GM18517 (cell line): ENCODE measurements around the gene AKAP10.
"Not testable (repeated sequence)": the region's sequence is repeated elsewhere in the genome, so short reads cannot be mapped to it uniquely, and the experiment has no call there.

Experiments used
- ATAC-seq: cut with Tn5 transposase; IDR thresholded peaks from one replicate; pipeline ENCODE4 v1.9.1; 2021; ENCODE audit warnings: mild to moderate bottlenecking, moderate library complexity; ENCODE audit not compliant: unreplicated experiment

Gene AKAP10

GRCh38 chr17:19933628-19934027 is 44.0 kb downstream of the AKAP10 start:
- no peak for ATAC-seq

- ATAC-seq: no peak
Observed at GRCh38 chr17:19933221-19933620, 44.4 kb downstream of the AKAP10 start.

GRCh38 chr17:19928299-19928698 is 49.3 kb downstream of the AKAP10 start:
- ATAC-seq: no peak

DNA sequence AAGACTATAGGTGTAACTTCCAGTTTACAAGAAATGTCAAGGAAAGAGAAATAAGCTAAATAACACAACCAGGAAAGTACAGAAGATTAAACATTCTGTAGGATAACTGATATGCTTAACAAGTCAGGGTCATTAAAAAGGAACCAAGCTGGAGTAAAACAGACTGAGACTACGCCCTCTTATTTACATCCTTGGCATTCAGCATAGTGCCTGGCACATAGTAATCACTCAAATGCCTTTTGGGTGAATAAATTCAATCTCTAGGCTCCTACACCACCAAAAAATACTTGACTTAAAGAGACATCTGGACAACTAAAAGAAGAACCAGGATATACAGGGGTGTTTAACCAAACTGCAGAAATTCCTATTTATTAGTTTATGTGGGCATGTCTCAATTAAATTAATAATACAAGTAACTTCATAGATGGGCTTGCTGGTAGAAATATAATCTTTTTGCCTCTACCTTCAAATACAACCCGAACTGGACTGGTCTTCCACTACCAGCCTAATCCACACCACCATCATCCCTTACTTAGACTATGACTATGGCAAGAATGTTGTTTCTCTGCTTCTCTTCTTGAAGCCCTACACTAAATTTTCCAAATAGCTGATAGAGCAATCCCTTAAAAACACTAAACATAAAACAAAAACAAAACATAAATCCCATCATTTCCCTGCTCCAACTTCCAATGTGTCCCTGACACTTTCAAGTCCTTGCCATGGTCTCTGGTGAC is 62.2 kb downstream of the AKAP10 start:
- no peak for ATAC-seq

DNA sequence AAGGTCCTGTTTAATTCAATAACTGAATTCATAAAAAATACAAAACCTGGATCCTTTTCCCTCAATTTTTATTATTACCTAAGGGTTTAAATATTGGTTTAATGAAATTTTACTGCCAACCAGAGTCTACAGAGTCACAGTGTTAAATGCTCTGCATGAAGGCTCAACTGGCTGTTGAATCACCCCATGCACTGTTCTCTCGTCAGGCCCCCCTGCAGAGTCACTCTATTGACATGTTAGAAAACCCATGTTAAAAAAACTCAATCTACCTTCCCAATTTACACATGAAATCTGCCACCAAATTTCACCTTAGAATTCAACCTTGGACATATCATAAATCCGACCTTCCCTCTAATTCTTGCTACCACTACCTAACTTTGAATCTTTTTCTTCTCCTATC is 66.6 kb downstream of the AKAP10 start:
- no peak for ATAC-seq

- no peak for ATAC-seq
Observed at GRCh38 chr17:19909139-19909538, 68.5 kb downstream of the AKAP10 start.

- no peak for ATAC-seq
Observed at GRCh38 chr17:19905502-19905901, 72.1 kb downstream of the AKAP10 start.

- no peak for ATAC-seq
Observed at GRCh38 chr17:19904924-19905323, 72.7 kb downstream of the AKAP10 start.

DNA sequence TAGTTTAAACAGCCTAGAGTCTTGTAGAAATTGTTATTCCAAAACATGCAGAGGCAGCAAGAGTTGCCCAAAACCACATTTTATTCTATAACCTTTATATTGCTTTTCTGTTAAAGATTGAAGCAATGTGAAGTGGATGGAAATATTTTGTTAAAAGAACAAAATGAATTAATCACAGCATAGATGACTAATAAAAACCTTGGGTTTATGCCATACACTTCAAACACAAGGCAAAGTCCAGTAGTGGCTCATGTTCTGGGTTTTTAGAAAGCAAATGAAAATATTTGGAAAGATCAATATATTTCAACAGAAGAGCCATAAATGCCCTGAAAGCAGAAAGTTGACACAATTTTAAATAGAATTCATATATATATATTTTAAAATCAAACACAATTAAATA is 73.2 kb downstream of the AKAP10 start:
- no peak for ATAC-seq

DNA sequence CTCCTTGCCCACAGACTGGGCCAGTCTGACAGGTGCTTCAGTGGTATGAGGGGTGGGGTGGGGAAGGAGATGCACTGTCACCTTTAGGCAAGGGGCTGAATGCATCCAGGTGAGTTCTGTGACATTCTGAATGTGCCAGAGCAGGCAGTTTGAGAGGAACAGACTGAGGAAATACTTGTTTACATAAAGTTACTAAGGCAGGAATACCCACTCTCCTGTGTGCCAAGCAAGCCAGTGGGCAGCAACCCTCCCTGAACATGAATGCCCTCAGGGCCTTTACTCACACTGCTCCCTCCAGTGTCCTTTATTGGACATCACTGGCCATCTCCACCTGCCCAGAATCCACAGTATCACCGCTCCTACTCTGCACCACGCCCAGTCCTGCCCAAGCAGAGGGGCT is 76.8 kb downstream of the AKAP10 start:
- no peak for ATAC-seq

DNA sequence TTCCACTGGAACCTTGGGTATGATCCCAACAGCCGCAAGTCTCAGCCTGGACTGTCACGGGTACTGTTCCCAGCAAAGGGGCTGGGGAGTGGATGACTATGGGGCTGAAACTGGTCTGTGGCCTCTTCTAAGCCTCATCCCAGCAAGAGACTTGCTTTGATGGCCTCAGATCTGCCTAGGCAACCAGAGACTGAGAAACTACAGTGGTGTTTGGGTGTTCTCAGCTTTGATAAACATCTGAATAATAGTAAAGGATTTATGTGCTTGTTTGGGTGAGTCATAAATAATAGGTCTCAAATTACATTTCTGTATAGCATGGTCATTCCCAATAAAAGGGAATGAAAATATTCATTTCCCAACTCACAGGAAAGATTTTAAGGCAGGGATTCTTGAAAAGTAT is 79.7 kb downstream of the AKAP10 start:
- no peak for ATAC-seq

DNA sequence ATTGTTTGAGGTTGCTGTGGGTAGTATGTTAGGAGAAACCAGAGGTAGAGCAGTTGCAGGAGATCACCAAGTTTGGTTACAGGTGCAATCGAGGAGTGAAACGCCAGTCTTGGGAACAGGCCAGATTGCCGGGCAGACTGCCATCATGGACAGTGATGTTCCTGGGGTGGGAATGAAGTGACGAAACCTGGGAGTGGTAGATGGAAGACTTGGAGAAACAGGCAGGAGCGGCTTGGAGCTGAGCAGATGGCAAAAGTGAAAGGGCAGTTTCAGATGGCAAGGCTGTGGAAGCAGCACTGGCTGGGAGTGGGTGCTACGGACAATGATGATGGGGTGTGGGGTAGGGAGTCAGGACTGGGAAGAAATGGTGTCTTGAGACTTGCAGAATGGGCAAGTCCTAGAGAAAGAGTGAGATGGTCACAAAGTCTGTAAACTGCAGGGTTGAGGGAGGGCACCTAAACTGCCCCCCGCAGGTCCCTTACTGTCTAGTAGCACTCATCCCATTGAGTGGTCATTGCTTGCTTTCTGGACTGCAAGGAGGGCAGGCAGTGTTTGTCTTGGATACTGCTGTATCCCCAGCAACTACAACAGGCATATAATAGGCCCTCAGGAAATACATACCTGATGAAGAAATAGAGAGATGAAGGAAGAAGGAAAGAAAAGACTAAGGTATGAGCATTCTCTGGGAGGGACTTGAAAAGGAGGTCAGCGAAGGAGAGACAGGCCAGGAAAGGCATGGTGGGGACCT is 80.4 kb downstream of the AKAP10 start:
- no peak for ATAC-seq

- no peak for ATAC-seq
Observed at GRCh38 chr17:19896679-19897078, 80.9 kb downstream of the AKAP10 start.

GRCh38 chr17:19890554-19890953 is 87.1 kb downstream of the AKAP10 start:
- not testable (repeated sequence) for ATAC-seq

- not testable (repeated sequence) for ATAC-seq
Observed at GRCh38 chr17:19890001-19890400, 87.6 kb downstream of the AKAP10 start.

DNA sequence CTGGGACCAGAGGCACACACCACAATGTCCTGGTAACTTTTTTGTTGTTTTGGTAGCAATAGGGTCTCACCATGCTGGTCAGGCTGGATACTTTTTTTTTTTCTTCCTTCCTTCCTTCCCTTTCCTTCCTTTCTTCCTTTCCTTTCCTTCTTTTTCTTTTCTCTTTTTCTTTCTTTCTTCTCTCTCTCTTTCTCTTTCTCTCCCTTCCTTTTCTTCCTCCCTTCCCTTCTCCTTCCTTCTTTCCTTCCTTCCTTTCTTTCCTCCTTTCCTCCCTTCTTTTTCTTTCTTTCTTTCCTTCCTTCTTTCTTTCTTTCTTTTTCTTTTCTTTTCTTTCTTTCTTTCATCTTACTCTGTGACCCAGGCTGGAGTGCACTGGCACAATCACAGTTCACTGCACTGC is 91.5 kb downstream of the AKAP10 start:
- ATAC-seq: no peak

GRCh38 chr17:19883537-19884215 is 94.0 kb downstream of the AKAP10 start:
- no peak for ATAC-seq

DNA sequence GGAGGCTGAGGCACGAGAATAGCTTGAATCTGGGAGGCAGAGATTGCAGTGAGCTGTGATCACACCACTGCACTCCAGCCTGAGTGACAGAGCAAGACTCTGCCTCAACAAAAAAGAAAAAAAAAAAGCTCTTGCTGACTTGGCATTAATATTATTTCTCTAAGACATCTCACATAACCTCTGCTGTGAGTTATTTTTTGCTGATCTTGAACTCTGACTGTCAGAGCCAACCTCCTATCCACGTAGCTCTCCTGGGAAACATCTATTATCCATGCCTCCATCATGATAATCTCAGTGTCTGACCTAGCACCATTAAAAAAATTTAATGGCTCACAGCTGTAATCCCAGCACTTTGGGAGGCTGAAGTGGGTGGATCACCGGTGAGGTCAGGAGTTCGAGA is 97.2 kb downstream of the AKAP10 start:
- ATAC-seq: no peak

- ATAC-seq: no peak
Observed at GRCh38 chr17:19877364-19877945, 100.2 kb downstream of the AKAP10 start.

DNA sequence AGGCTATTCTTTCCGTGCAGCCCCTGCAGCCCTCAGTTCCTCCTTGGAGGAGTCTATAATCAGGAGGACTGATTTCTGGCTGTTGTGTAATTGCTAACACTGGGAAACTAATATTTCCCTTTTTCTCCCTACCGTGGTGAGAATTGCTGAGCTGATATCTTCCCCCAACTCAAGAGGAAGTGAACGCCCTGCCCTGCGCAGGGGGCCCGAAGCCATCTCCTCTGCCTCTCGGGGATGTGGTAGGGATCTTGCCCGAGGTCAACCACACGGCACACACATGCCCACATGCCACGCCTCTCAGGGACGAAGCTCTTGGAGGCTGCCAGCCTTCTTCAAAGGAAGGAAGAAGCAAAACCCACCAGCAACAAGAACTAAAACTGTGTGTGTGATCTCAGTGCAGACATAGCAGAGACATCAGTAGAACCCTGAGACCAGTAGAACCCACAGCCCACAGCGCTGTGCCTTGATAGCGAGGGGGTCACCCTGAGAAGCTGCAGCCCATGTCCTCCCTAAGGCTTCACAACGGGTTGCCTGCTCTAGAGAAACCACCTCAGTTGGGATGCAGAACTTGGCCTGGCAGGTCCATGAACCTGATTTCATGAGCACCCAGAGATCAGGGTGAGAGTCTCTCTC is 101.0 kb downstream of the AKAP10 start:
- ATAC-seq: no peak

- ATAC-seq: no peak
Observed at GRCh38 chr17:19874256-19874655, 103.4 kb downstream of the AKAP10 start.
